ENCODE results near the gene RNF215.
A peak's percentile ranks its signal among the peaks of the same experiment; 100 is the strongest.

RNF215 gene

DNA sequence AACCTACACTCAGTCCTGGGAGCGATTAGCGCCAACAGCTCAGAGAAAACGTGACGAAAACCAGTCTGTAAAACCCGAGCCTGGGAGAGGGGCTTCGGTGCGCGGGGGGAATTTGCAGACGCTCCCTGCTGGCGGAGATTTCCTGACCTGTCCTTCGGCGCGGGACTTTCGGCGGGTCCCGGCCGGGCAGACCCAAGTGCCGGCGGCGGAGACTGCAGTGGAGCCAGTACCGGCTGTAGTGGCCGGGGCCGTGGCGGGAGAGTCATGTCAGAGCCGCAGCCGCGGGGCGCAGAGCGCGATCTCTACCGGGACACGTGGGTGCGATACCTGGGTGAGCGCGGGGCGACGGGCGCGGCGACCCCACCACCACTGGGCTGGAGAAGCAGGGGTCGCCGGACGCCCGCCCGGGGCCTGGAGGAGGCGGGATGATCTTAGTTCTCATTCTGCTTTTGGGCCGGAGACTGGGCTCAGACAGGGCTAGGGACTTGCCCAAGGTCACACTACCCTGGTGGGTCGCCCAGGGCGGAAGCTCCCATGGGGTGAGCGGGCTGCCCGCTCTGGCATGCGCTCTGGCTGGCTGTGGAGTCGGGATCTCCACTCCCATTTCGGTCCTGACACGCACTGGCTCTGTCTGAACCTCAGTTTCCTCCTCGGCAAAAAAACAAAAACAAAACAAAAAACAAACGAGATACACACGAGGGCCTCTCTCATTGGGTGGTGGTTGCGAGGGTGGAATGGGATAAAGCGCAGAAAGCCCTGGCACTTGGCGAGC lies 38.6 kb upstream of the RNF215 start, which contains the start of gene MTFP1:
MTFP1 (plus strand) TSS at position 153 of the 772 bp plus-strand sequence; CDS start at position 265, 112 bp downstream.
- TF ChIP-seq JUND (IDR thresholded peaks at IDR 0.05; ENCODE audit: low read depth) = no peak
- in situ Hi-C loops (cut with HindIII; ENCODE audit: low pct_unique_long_range_greater_than_20kb, low sequenced_read_pairs) = no loop called here
- DNase-seq (ENCODE audit: low read depth in 1 of 2, low spot score in 1 of 2) = peak; percentile 27 to 55

DNA sequence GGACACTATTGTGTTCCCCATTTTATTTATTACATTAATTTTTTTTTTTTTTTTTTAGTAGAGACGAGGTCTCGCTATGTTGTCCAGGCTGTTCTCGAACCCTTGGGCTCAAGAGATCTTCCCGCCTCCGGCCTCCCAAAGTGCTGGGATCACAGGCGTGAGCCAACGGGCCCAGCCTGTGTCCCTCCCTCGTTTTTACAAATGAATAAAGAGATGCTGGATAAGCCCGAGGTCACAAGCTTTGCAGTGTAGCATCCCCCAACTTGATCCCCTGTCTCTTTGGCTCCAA lies 38.1 kb upstream of the RNF215 start:
- in situ Hi-C loops (cut with HindIII; ENCODE audit: low pct_unique_long_range_greater_than_20kb, low sequenced_read_pairs) = no loop called here
- TF ChIP-seq JUND (IDR thresholded peaks at IDR 0.05; ENCODE audit: low read depth) = no peak
- no peak for DNase-seq (ENCODE audit: low read depth in 1 of 2, low spot score in 1 of 2)

DNA sequence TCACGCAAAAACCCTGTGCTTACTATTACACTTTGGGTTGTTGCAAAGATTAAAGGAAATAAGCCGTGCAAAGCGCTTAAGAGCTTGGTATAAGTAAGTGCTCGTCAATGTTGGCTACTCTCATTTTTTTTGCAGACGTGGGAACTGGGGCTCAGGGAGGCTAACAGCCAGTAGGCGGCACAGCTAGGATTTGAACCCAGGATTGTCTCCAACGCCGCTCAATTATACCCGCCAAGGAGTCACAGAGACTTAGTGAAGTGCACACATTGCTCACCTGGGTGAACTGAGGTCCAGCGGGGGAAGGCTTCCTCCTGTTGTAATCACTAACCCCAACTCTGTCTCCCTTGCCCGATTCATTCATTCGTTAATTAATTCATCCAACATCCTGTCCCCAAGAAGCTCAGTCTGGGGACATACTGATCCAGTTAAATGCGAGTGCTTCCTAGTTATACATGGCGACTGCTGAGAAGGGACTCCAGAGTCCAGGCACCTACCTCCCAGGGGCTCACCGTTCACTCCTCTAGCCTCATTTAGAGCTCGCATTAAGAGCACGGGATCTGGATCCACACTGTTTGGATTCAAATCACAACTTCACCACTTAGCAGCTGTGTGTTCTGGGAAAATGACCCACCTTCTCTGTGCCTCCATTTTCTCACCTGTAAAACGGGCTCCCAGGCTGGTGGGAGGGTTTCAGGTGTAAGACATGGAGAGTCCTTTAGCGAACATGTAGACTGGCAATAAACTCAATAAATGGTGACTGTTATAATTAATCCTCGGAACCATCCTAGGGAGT lies 37.5 kb upstream of the RNF215 start:
- in situ Hi-C loops (cut with HindIII; ENCODE audit: low pct_unique_long_range_greater_than_20kb, low sequenced_read_pairs) = no loop called here
- no peak for TF ChIP-seq JUND (IDR thresholded peaks at IDR 0.05; ENCODE audit: low read depth)
- DNase-seq (ENCODE audit: low read depth in 1 of 2, low spot score in 1 of 2) = peak in 1 of 2 experiments; percentile 35

DNA sequence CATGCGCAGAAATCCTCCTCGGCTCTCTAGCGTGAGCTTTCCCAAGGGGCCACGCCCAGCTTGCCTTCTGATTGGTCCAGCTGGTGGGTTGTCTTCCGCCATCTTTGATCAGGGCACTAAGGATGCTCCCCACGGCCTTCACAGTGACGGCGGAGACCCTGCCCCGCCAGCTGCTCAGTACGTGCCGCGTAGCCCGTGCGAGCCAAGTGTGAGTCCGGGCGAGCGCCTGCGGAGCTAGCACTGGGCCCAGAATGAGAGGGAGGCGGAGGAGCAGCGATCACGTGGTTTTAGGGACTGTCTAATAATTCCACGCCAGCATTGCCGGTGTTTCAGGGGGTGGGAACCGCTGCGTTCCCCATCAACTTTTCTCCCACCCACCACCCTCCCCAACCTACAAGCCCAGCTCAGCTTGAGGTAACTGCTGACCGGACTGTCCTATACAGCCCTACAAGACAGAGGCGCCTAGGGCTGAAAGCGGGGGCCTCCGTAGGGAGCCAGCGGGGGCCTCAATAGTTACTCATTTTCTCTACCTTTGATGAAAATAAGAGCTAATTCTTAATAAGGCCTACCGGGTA lies 36.8 kb upstream of the RNF215 start:
- TF ChIP-seq JUND (IDR thresholded peaks at IDR 0.05; ENCODE audit: low read depth) = no peak
- in situ Hi-C loops (cut with HindIII; ENCODE audit: low pct_unique_long_range_greater_than_20kb, low sequenced_read_pairs) = no loop called here
- peak; percentile 92 to 98 for DNase-seq (ENCODE audit: low read depth in 1 of 2, low spot score in 1 of 2)

GRCh38 chr22:30423301-30423958 lies 36.2 kb upstream of the RNF215 start:
- in situ Hi-C loops (cut with HindIII; ENCODE audit: low pct_unique_long_range_greater_than_20kb, low sequenced_read_pairs) = no loop called here
- no peak for TF ChIP-seq JUND (IDR thresholded peaks at IDR 0.05; ENCODE audit: low read depth)
- peak in 1 of 2 experiments; percentile 28 for DNase-seq (ENCODE audit: low read depth in 1 of 2, low spot score in 1 of 2)

GRCh38 chr22:30422481-30423300 lies 35.5 kb upstream of the RNF215 start:
- no peak for TF ChIP-seq JUND (IDR thresholded peaks at IDR 0.05; ENCODE audit: low read depth)
- no peak for DNase-seq (ENCODE audit: low read depth in 1 of 2, low spot score in 1 of 2)
- in situ Hi-C loops (cut with HindIII; ENCODE audit: low pct_unique_long_range_greater_than_20kb, low sequenced_read_pairs) = no loop called here

DNA sequence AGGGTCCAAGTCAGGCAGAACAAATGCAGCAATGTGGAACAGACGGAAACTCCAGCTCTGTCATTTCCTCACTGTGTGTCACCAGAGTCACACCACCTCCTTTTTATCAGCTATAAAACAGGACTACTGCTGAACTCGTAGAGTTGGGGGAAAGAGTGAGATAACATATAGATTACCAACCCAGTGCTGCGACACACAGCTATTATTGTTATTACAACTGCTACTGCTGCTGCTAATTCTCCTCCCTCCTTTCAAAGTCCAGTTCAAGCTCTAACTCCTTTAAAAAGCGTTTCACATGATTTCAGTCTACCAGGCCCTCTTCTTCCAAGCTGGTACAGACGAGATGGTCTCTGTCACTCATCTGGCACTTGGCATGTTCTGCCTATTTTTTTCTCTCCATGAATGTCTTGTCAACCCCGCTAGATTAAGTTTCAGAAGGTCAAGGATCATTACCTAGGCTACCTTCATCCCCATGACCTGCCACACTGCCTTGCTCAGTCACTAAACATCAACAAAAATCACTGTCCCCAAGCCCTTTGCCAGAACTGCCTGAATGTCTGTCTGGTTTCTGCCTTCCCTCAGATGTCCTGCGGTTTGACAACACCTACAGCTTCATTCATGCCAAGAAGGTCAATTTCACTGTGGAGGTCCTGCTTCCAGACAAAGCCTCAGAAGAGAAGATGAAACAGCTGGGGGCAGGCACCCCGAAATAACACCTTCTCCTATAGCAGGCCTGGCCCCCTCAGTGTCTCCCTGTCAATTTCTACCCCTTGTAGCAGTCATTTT lies 34.7 kb upstream of the RNF215 start:
- no peak for DNase-seq (ENCODE audit: low read depth in 1 of 2, low spot score in 1 of 2)
- in situ Hi-C loops (cut with HindIII; ENCODE audit: low pct_unique_long_range_greater_than_20kb, low sequenced_read_pairs) = no loop called here

DNA sequence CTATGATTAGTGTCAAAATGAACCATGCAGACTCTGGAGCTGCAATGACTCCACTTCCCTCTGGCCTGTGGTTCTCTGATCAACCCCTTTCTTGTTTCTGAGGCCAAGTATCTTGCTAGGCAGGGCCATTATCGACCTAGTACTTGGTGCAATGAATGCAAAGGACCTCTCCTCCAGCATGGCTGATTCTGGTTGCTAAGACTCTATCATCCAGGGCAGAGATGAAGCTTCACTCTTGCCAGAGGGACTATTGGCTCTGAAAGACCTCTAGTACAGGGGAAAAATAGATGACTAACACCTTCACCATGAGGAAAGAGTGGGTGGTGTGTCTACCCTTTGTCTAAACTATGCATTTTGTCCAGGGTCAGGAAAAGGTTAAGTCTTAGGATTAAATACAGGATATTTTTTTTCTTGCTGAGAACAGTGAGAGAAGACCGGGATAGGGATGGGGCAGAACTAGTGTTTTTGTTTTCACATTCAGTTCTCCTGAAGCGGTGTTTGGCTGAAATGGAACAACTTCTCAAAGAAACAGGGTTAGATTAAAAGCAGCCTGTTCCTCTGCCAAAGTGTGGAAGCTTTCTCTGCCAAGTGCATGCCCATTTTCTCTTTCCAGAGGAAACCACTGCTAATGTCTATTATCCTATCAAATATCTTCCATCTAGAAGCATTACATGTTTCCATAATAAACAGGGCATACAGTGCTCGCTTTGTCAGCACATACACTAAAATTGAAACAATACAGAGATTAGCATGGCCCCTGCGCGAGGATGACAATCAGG lies 33.3 kb upstream of the RNF215 start:
- no peak for TF ChIP-seq JUND (IDR thresholded peaks at IDR 0.05; ENCODE audit: low read depth)
- DNase-seq (ENCODE audit: low read depth in 1 of 2, low spot score in 1 of 2) = no peak
- in situ Hi-C loops (cut with HindIII; ENCODE audit: low pct_unique_long_range_greater_than_20kb, low sequenced_read_pairs) = no loop called here

More for the DNA sequence above, 34.7 kb upstream of the RNF215 start:
- TF ChIP-seq JUND (IDR thresholded peaks at IDR 0.05; ENCODE audit: low read depth) = no peak

GRCh38 chr22:30416837-30417236 lies 29.6 kb upstream of the RNF215 start:
- DNase-seq (ENCODE audit: low read depth in 1 of 2, low spot score in 1 of 2) = no peak
- in situ Hi-C loops (cut with HindIII; ENCODE audit: low pct_unique_long_range_greater_than_20kb, low sequenced_read_pairs) = no loop called here
- no peak for TF ChIP-seq JUND (IDR thresholded peaks at IDR 0.05; ENCODE audit: low read depth)

DNA sequence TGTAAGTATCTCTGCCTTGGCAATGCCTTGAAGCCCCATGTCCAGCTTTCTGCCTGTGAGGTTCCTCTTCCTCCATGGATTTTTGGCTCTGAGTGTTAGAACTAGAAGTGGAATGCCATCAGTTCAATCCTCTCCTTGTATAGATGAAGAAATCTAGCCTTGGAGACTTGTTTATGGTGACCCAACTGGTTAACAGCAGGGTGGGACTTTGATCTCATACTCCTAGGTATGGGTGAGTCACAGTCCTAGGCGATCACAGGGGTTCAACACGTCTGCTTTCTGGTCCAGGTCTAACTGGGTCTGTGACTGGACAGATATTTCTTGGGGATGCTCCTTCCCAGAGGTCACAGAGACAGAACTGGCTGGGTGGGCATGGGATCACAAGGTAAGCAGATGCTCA lies 29.2 kb upstream of the RNF215 start:
- DNase-seq (ENCODE audit: low read depth in 1 of 2, low spot score in 1 of 2) = no peak
- TF ChIP-seq JUND (IDR thresholded peaks at IDR 0.05; ENCODE audit: low read depth) = no peak
- in situ Hi-C loops (cut with HindIII; ENCODE audit: low pct_unique_long_range_greater_than_20kb, low sequenced_read_pairs) = no loop called here

All from T47D (cell line).